ENCODE measurements around the gene DNAH10. TPM values are rescaled to one million over a fixed set of nuclear protein-coding genes. Genes with fewer than 3 reads are reported as not detected.

Gene DNAH10
- total RNA-seq, 4 donors from 2014 or later: 0.14 to 0.20 TPM; not detected in 2

DNA sequence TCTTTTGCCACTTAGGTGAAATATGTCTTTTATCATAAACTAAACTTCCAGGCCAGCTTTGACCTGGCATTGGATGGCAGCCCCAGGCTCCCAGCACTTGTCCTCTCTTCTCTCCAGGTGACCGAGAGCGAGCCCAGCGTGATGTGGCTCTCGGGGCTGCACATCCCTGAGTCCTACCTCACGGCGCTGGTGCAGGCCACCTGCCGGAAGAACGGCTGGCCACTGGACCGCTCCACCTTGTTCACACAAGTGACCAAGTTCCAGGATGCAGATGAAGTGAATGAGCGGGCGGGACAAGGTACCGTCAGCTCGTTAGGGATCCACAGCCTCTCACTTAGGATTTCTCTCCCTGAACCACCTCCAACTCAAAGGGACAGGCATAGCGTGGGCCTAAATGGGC is 171.1 kb downstream of the DNAH10 start:
- TF ChIP-seq POLR2A (IDR thresholded peaks at IDR 0.05): no peak
- TF ChIP-seq, protein P1, sequence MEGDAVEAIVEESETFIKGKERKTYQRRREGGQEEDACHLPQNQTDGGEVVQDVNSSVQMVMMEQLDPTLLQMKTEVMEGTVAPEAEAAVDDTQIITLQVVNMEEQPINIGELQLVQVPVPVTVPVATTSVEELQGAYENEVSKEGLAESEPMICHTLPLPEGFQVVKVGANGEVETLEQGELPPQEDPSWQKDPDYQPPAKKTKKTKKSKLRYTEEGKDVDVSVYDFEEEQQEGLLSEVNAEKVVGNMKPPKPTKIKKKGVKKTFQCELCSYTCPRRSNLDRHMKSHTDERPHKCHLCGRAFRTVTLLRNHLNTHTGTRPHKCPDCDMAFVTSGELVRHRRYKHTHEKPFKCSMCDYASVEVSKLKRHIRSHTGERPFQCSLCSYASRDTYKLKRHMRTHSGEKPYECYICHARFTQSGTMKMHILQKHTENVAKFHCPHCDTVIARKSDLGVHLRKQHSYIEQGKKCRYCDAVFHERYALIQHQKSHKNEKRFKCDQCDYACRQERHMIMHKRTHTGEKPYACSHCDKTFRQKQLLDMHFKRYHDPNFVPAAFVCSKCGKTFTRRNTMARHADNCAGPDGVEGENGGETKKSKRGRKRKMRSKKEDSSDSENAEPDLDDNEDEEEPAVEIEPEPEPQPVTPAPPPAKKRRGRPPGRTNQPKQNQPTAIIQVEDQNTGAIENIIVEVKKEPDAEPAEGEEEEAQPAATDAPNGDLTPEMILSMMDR (IDR thresholded peaks at IDR 0.05): no peak
- no peak for TF ChIP-seq POLR2AphosphoS5 (IDR thresholded peaks at IDR 0.05)
- no peak for TF ChIP-seq EP300 (IDR thresholded peaks at IDR 0.05; ENCODE audit: low read depth)
- Histone ChIP-seq H3K4me3 (no peak overlapping the region), H3K36me3 (peaks cover 0 to 2% (median 0%) of the 10 kb centered on the region in 4 donors), H3K27ac (no peak overlapping the region), H3K27me3 (no peaks in the 10 kb centered on the region), H3K9me3 (no peaks in the 10 kb centered on the region), H3K4me1 (no peaks in the 10 kb centered on the region)
- in situ Hi-C loops (cut with MboI; ENCODE audit: low pct_ligation_motif_present in 1 of 4, low pct_unique_long_range_greater_than_20kb in 1 of 4, low sequenced_read_pairs in 3 of 4) (no loop called here), intact Hi-C loops (cut with DNase I; ENCODE audit: low total_unique reads) (no loop called here)
- DNase-seq: no peak
- 97% methylated on average over 14 of the region's 14 CpGs; no CpG with 5 or more reads in 1 of the 2 donors for WGBS, 2 donors (ENCODE audit: low coverage in 1 of 2)

DNA sequence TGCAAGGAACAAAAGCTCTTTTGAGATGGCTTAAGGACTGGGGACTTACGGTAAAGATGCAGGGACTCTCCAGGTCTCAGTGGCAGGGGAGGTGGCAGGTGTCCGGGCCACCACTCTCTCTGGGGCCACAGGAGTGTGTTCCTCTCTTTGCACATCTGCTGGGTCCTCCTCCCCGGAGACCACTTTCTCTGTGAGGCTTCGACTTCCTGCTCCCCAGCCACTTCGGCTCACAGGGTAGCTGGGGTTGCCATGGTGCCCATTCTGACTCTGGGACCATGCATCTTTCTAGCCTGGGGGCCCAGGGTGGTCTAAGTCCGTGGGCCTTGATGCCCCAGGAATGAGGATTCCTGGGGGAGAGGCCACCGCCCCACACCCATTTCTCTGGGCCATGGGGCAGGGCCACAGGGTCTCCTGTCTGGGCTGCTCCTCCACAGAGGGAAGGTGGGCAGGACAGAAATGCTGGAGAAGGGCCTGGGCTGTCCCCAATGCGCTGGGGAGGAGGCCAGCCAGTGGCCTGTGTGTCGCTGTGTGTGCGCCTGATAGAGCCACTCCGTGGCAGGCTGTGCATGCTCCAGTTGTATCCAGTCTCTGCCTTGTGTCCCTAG is 172.0 kb downstream of the DNAH10 start:
- TF ChIP-seq, protein P1 (IDR thresholded peaks at IDR 0.05): no peak
- TF ChIP-seq EP300 (IDR thresholded peaks at IDR 0.05; ENCODE audit: low read depth) (no peak), POLR2AphosphoS5 (IDR thresholded peaks at IDR 0.05) (no peak), POLR2A (IDR thresholded peaks at IDR 0.05) (no peak)
- 86% methylated on average over 11 of the region's 11 CpGs; no CpG with 5 or more reads in 1 of the 2 donors for WGBS, 2 donors (ENCODE audit: low coverage in 1 of 2)
- in situ Hi-C loops (cut with MboI; ENCODE audit: low pct_ligation_motif_present in 1 of 4, low pct_unique_long_range_greater_than_20kb in 1 of 4, low sequenced_read_pairs in 3 of 4): no loop called here
- no peak overlapping the region for H3K4me3 ChIP-seq
- H3K4me1 ChIP-seq: no peaks in the 10 kb centered on the region
- H3K27me3 ChIP-seq: no peaks in the 10 kb centered on the region
- intact Hi-C loops (cut with DNase I; ENCODE audit: low total_unique reads): no loop called here
- H3K9me3 ChIP-seq: no peaks in the 10 kb centered on the region
- no peak overlapping the region for H3K27ac ChIP-seq
- H3K36me3 ChIP-seq: peaks cover 0 to 2% (median 0%) of the 10 kb centered on the region in 4 donors
- DNase-seq: no peak

DNA sequence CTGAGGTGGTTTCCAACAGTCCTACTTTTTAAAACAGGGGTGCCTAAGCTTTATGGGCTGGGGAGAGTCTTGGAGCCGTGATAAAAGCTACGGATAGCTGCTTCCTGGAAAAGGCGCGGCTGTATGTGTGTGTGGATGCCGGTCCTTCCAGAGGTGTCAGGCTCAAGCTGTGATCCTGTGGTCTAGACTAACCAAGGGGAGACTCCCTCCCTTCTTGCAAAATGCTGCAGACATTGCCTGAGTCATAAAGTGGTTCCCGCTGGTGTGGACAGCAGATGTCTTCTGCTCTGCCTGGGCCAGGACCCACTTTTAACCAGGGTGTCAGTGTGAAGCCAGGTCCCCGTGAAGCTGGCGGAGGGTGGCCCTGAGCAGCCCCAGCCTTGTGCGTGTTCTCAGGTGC is 172.7 kb downstream of the DNAH10 start:
- peaks cover 0 to 2% (median 0%) of the 10 kb centered on the region in 4 donors for H3K36me3 ChIP-seq
- H3K4me1 ChIP-seq: no peaks in the 10 kb centered on the region
- no peak overlapping the region for H3K4me3 ChIP-seq
- TF ChIP-seq, protein P1 (IDR thresholded peaks at IDR 0.05): no peak
- TF ChIP-seq POLR2A (IDR thresholded peaks at IDR 0.05) (no peak), EP300 (IDR thresholded peaks at IDR 0.05; ENCODE audit: low read depth) (no peak), POLR2AphosphoS5 (IDR thresholded peaks at IDR 0.05) (no peak)
- WGBS, 2 donors (ENCODE audit: low coverage in 1 of 2): 56% methylated on average over 9 of the region's 9 CpGs; no CpG with 5 or more reads in 1 of the 2 donors
- no peak overlapping the region for H3K27ac ChIP-seq
- H3K9me3 ChIP-seq: no peaks in the 10 kb centered on the region
- H3K27me3 ChIP-seq: no peaks in the 10 kb centered on the region
- DNase-seq: no peak
- intact Hi-C loops (cut with DNase I; ENCODE audit: low total_unique reads) (no loop called here), in situ Hi-C loops (cut with MboI; ENCODE audit: low pct_ligation_motif_present in 1 of 4, low pct_unique_long_range_greater_than_20kb in 1 of 4, low sequenced_read_pairs in 3 of 4) (no loop called here)

DNA sequence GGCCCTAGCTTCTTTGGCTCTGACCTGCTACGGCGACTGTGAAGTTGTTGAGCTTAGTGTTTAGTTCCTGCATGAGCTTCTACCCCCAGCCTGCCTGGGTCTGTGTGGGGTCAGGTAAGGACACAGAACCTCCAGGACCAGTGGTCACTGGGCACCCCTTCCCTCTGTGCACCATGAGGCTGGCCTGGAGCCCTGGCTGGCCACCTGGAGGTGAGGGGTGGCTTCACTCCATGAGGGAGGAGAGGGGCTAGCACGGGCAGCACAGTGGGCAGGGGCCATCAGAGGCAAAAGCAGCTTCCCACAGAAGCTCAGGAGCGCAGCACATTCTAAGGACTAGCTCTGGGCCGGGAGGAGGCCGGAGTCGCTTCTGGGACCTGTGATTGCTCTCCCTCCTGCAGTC is 173.9 kb downstream of the DNAH10 start:
- WGBS, 2 donors (ENCODE audit: low coverage in 1 of 2): 89 to 97% methylated on average over 4 to 7 of the region's 7 CpGs
- H3K4me1 ChIP-seq: no peaks in the 10 kb centered on the region
- no peak for DNase-seq
- no peaks in the 10 kb centered on the region for H3K9me3 ChIP-seq
- H3K36me3 ChIP-seq: peaks cover 0 to 2% (median 0%) of the 10 kb centered on the region in 4 donors
- H3K4me3 ChIP-seq: no peak overlapping the region
- intact Hi-C loops (cut with DNase I; ENCODE audit: low total_unique reads) (no loop called here), in situ Hi-C loops (cut with MboI; ENCODE audit: low pct_ligation_motif_present in 1 of 4, low pct_unique_long_range_greater_than_20kb in 1 of 4, low sequenced_read_pairs in 3 of 4) (no loop called here)
- no peaks in the 10 kb centered on the region for H3K27me3 ChIP-seq
- TF ChIP-seq, protein P1 (IDR thresholded peaks at IDR 0.05): no peak
- no peak for TF ChIP-seq POLR2A (IDR thresholded peaks at IDR 0.05)
- no peak for TF ChIP-seq EP300 (IDR thresholded peaks at IDR 0.05; ENCODE audit: low read depth)
- no peak for TF ChIP-seq POLR2AphosphoS5 (IDR thresholded peaks at IDR 0.05)
- H3K27ac ChIP-seq: no peak overlapping the region
